ENCODE results near the gene TAF11L8.
"Not testable (repeated sequence)": the region's sequence is repeated elsewhere in the genome, so short reads cannot be mapped to it uniquely, and the experiment has no call there.

Gene TAF11L8

GRCh38 chr5:17590860-17591259, at the start of gene TAF11L8:
TSS of gene TAF11L8 (minus strand) at chr5:17590960.
- H3K9ac ChIP-seq (ENCODE audit: low read length); H3K36me3 ChIP-seq (ENCODE audit: control insufficient read depth, insufficient read depth, low read length); H3K27me3 ChIP-seq (ENCODE audit: control insufficient read depth, insufficient read depth, low read length); H3K4me3 ChIP-seq (ENCODE audit: low read length); H3K9me3 ChIP-seq (ENCODE audit: control insufficient read depth, low read length); H3K4me1 ChIP-seq (ENCODE audit: control insufficient read depth, insufficient read depth, low read length): not testable (repeated sequence)

GRCh38 chr5:17634160-17634559, 43.4 kb upstream of the TAF11L8 start, which contains the start of gene TAF11L14:
TSS of gene TAF11L14 (plus strand) at chr5:17634460.
- Histone ChIP-seq H3K27me3 (ENCODE audit: control insufficient read depth, insufficient read depth, low read length) (no peaks in the 10 kb centered on the region), H3K4me1 (ENCODE audit: control insufficient read depth, insufficient read depth, low read length) (no peaks in the 10 kb centered on the region), H3K4me3 (ENCODE audit: low read length) (no peak within 1 kb of the TSS), H3K36me3 (ENCODE audit: control insufficient read depth, insufficient read depth, low read length) (no peaks in the 10 kb centered on the region), H3K9ac (ENCODE audit: low read length) (no peak within 1 kb of the TSS), H3K9me3 (ENCODE audit: control insufficient read depth, low read length) (no peaks in the 10 kb centered on the region)

GRCh38 chr5:17631788-17632187, 41.0 kb upstream of the TAF11L8 start, which contains the start of gene TAF11L13:
TSS of gene TAF11L13 (plus strand) at chr5:17632088.
- not testable (repeated sequence) for H3K4me3 ChIP-seq (ENCODE audit: low read length); H3K36me3 ChIP-seq (ENCODE audit: control insufficient read depth, insufficient read depth, low read length); H3K27me3 ChIP-seq (ENCODE audit: control insufficient read depth, insufficient read depth, low read length); H3K4me1 ChIP-seq (ENCODE audit: control insufficient read depth, insufficient read depth, low read length); H3K9ac ChIP-seq (ENCODE audit: low read length); H3K9me3 ChIP-seq (ENCODE audit: control insufficient read depth, low read length)

- no peak overlapping the region for H3K4me3 ChIP-seq (ENCODE audit: low read length)
- no peaks in the 10 kb centered on the region for H3K4me1 ChIP-seq (ENCODE audit: control insufficient read depth, insufficient read depth, low read length)
- H3K27me3 ChIP-seq (ENCODE audit: control insufficient read depth, insufficient read depth, low read length): no peaks in the 10 kb centered on the region
- no peak overlapping the region for H3K9ac ChIP-seq (ENCODE audit: low read length)
- H3K9me3 ChIP-seq (ENCODE audit: control insufficient read depth, low read length): no peaks in the 10 kb centered on the region
- H3K36me3 ChIP-seq (ENCODE audit: control insufficient read depth, insufficient read depth, low read length): no peaks in the 10 kb centered on the region
Observed at GRCh38 chr5:17625686-17626085, 34.9 kb upstream of the TAF11L8 start.

- H3K4me1 ChIP-seq (ENCODE audit: control insufficient read depth, insufficient read depth, low read length): no peaks in the 10 kb centered on the region
- no peaks in the 10 kb centered on the region for H3K9me3 ChIP-seq (ENCODE audit: control insufficient read depth, low read length)
- H3K4me3 ChIP-seq (ENCODE audit: low read length): no peak overlapping the region
- no peaks in the 10 kb centered on the region for H3K36me3 ChIP-seq (ENCODE audit: control insufficient read depth, insufficient read depth, low read length)
- H3K27me3 ChIP-seq (ENCODE audit: control insufficient read depth, insufficient read depth, low read length): no peaks in the 10 kb centered on the region
- H3K9ac ChIP-seq (ENCODE audit: low read length): no peak overlapping the region
Observed at GRCh38 chr5:17620627-17621026, 29.9 kb upstream of the TAF11L8 start.

GRCh38 chr5:17619354-17619753, 28.6 kb upstream of the TAF11L8 start:
- no peaks in the 10 kb centered on the region for H3K36me3 ChIP-seq (ENCODE audit: control insufficient read depth, insufficient read depth, low read length)
- no peaks in the 10 kb centered on the region for H3K27me3 ChIP-seq (ENCODE audit: control insufficient read depth, insufficient read depth, low read length)
- H3K4me3 ChIP-seq (ENCODE audit: low read length): no peak overlapping the region
- H3K9me3 ChIP-seq (ENCODE audit: control insufficient read depth, low read length): no peaks in the 10 kb centered on the region
- no peak overlapping the region for H3K9ac ChIP-seq (ENCODE audit: low read length)
- H3K4me1 ChIP-seq (ENCODE audit: control insufficient read depth, insufficient read depth, low read length): no peaks in the 10 kb centered on the region

- Histone ChIP-seq H3K4me1 (ENCODE audit: control insufficient read depth, insufficient read depth, low read length) (no peaks in the 10 kb centered on the region), H3K4me3 (ENCODE audit: low read length) (no peak overlapping the region), H3K36me3 (ENCODE audit: control insufficient read depth, insufficient read depth, low read length) (no peaks in the 10 kb centered on the region), H3K27me3 (ENCODE audit: control insufficient read depth, insufficient read depth, low read length) (no peaks in the 10 kb centered on the region), H3K9ac (ENCODE audit: low read length) (no peak overlapping the region), H3K9me3 (ENCODE audit: control insufficient read depth, low read length) (no peaks in the 10 kb centered on the region)
Observed at GRCh38 chr5:17614872-17615605, 24.3 kb upstream of the TAF11L8 start.

GRCh38 chr5:17610092-17610491, 19.3 kb upstream of the TAF11L8 start, which contains the start of gene TAF11L12:
TSS of gene TAF11L12 (plus strand) at chr5:17610392.
- not testable (repeated sequence) for H3K4me3 ChIP-seq (ENCODE audit: low read length); H3K27me3 ChIP-seq (ENCODE audit: control insufficient read depth, insufficient read depth, low read length); H3K9me3 ChIP-seq (ENCODE audit: control insufficient read depth, low read length); H3K4me1 ChIP-seq (ENCODE audit: control insufficient read depth, insufficient read depth, low read length); H3K9ac ChIP-seq (ENCODE audit: low read length); H3K36me3 ChIP-seq (ENCODE audit: control insufficient read depth, insufficient read depth, low read length)

- not testable (repeated sequence) for H3K4me3 ChIP-seq (ENCODE audit: low read length); H3K9ac ChIP-seq (ENCODE audit: low read length); H3K27me3 ChIP-seq (ENCODE audit: control insufficient read depth, insufficient read depth, low read length)
Observed at GRCh38 chr5:17607461-17607860, 16.7 kb upstream of the TAF11L8 start.

GRCh38 chr5:17604951-17605350, 14.2 kb upstream of the TAF11L8 start:
- no peaks in the 10 kb centered on the region for H3K4me1 ChIP-seq (ENCODE audit: control insufficient read depth, insufficient read depth, low read length)
- H3K36me3 ChIP-seq (ENCODE audit: control insufficient read depth, insufficient read depth, low read length): no peaks in the 10 kb centered on the region
- H3K4me3 ChIP-seq (ENCODE audit: low read length): no peak overlapping the region
- H3K27me3 ChIP-seq (ENCODE audit: control insufficient read depth, insufficient read depth, low read length): no peaks in the 10 kb centered on the region
- no peak overlapping the region for H3K9ac ChIP-seq (ENCODE audit: low read length)
- H3K9me3 ChIP-seq (ENCODE audit: control insufficient read depth, low read length): no peaks in the 10 kb centered on the region

More at GRCh38 chr5:17607461-17607860, 16.7 kb upstream of the TAF11L8 start:
- not testable (repeated sequence) for H3K36me3 ChIP-seq (ENCODE audit: control insufficient read depth, insufficient read depth, low read length); H3K4me1 ChIP-seq (ENCODE audit: control insufficient read depth, insufficient read depth, low read length); H3K9me3 ChIP-seq (ENCODE audit: control insufficient read depth, low read length)

- not testable (repeated sequence) for H3K36me3 ChIP-seq (ENCODE audit: control insufficient read depth, insufficient read depth, low read length); H3K9ac ChIP-seq (ENCODE audit: low read length); H3K4me3 ChIP-seq (ENCODE audit: low read length); H3K27me3 ChIP-seq (ENCODE audit: control insufficient read depth, insufficient read depth, low read length); H3K9me3 ChIP-seq (ENCODE audit: control insufficient read depth, low read length); H3K4me1 ChIP-seq (ENCODE audit: control insufficient read depth, insufficient read depth, low read length)
Observed at GRCh38 chr5:17603880-17604279, 13.1 kb upstream of the TAF11L8 start, which contains the start of gene TAF11L11. TSS of gene TAF11L11 (plus strand) at chr5:17604183.

GRCh38 chr5:17597728-17598127, 7.0 kb upstream of the TAF11L8 start, which contains the start of gene TAF11L10:
TSS of gene TAF11L10 (minus strand) at chr5:17597828.
- H3K9ac ChIP-seq (ENCODE audit: low read length); H3K27me3 ChIP-seq (ENCODE audit: control insufficient read depth, insufficient read depth, low read length); H3K4me1 ChIP-seq (ENCODE audit: control insufficient read depth, insufficient read depth, low read length); H3K36me3 ChIP-seq (ENCODE audit: control insufficient read depth, insufficient read depth, low read length); H3K9me3 ChIP-seq (ENCODE audit: control insufficient read depth, low read length); H3K4me3 ChIP-seq (ENCODE audit: low read length): not testable (repeated sequence)

GRCh38 chr5:17594255-17594654, 3.5 kb upstream of the TAF11L8 start, which contains the start of gene TAF11L9:
TSS of gene TAF11L9 (minus strand) at chr5:17594394.
- not testable (repeated sequence) for H3K9ac ChIP-seq (ENCODE audit: low read length); H3K9me3 ChIP-seq (ENCODE audit: control insufficient read depth, low read length); H3K4me1 ChIP-seq (ENCODE audit: control insufficient read depth, insufficient read depth, low read length); H3K4me3 ChIP-seq (ENCODE audit: low read length); H3K27me3 ChIP-seq (ENCODE audit: control insufficient read depth, insufficient read depth, low read length); H3K36me3 ChIP-seq (ENCODE audit: control insufficient read depth, insufficient read depth, low read length)

All from mucosa of stomach (tissue), 1 donor.